NCI-H2171 (cell line): Measurements from ENCODE around the gene TGM1.
"Not testable (repeated sequence)": the region's sequence is repeated elsewhere in the genome, so short reads cannot be mapped to it uniquely, and the experiment has no call there.

Experiments
- DNase-seq: peaks from one replicate; lab custom pipeline; 2025; lab: John Stamatoyannopoulos, UW

Gene TGM1

DNA sequence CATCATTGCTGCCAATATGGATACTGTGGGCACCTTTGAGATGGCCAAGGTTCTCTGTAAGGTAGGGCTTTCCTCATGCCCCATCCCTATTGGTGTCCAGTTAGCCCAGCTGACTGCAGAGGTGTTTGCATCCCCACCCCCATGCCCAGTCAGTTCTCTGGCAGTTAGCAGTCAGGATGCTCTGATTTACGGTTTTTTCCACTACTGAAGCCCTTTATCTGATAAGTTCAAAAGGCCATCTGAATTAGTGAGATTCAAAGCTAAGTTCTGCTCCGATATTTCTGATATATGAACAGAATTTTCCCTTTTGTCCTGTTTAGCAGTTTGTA lies 29.5 kb downstream of the TGM1 start:
- DNase-seq: no peak

DNA sequence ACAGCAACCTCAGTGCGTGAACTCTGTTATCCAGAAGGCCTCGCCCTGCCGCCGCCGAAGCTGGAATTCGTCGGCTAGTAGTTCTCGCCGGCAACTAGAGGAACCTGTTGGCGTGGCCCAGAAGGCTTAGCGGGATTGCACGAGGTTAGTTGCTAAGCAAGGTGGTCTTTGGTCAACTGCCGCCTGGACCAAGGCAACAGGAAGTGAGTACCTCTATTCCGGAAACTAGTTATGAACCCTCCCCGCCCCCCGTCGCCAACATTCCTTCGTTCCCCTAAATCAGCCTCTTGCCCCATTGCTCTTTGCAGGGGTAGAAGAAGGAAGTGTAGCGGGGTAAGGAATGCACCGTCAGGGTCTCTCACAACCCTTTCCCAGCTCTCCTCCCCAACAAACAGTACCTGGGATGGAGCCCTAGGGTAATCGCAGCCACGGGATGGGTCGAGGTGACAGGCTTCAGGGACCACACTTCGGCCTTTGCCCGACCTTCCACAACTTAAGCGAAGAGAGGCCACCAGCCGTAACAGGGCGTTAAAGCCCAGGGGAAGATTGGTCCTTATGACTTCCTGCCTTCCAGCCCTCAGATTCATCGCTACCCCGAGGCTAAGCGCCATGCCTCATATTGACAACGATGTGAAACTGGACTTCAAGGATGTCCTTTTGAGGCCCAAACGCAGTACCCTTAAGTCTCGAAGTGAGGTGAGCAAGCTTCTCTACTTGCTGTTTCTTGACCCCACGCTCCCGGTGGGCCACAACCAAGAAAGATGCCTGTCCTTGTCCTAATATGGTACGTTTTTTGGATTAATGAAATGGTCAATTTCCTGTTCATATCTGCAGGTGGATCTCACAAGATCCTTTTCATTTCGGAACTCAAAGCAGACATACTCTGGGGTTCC lies 30.1 kb downstream of the TGM1 start, which contains the start of gene GMPR2:
Gene GMPR2 (plus strand): TSS at position 285 of the 893 bp plus-strand sequence. CDS start 325 bp downstream, at position 610.
- peak; percentile 83 for DNase-seq

DNA sequence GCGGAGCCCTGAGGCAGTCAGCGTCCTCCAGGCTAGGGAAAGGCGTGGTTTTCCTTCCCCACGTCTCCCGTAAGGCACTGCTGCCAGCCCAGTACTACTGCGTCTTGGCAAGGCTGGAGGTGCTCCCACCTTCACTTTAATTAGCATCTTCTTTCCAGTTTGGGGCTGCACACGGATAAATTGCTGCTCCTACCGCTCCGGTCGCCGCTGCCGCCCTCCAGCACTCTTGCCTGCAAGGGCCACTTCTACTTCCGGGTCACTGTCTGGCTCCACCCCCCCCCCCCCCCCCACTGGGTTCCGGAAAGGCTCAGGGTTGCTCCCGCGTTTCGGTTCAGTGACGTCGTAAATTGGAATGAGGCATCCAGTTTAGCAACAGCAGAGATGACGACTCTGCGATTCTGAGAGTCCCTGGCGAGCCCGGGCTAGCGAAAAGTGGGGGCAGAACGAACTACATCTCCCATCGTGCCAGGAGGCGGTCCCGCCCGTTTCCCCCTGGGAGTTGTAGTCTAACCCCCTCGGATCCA lies 30.8 kb downstream of the TGM1 start, which contains the start of gene NEDD8:
Gene NEDD8 (minus strand): TSS at position 247 of the 524 bp plus-strand sequence. CDS start 100 bp downstream, at position 147.
- peak; percentile 94 for DNase-seq

DNA sequence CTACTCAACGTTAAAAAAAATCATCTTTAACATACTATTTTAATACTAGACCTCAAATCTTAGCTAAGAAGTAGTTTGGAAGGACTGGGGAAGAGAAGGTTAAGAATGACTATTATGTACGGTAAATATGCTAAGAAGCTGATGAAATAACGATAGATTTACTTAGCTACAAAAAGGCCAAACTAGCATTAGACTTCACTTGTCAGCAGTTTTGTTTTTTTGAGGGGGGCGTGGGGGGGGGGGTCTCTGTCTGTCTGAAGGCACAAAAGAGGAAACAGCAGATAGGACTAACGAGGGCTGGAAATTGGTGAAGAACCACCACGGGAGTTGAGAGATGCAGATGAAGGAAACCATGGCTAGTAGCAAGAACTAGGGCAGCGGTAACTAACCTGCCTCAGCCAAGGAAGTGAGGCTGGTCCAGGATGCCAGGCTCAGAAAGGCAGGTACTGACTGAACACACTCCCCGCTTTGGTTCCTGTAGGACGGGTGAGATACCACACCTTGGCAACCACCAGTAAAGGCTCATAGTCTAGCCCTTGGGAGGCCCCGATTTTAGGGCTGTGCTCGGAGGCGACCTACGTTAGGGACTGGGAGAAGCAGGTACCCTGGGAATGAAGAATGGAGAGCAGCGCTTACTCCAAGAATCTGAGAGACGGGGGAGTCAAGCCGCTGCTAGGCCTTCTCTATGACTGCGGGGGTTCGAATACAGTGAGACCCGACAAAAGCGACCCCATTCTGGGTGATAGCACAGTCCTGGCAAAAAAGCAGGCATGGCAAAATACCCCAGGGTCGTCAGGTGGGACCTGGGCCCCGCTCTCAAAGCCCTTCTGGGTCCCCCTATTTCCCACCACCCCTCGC lies 31.5 kb downstream of the TGM1 start:
- DNase-seq: no peak

DNA sequence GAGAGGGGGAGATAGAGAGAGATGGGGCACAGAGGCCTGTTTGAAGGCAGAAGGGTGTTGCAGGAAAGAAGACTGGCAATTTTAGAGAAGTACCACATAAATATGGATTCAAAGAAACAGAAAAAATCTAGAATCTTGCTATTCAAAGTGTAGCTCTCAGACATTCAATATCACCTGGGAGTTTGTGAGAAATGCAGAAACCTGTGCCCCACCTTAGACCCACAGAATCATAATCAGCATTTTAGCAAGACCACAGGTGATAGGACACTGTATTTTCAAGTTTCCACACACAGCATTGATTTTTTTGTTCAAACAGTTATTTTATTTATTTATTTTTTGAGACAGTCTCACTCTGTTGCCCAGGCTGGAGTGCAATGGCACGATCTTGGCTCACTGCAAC lies 34.1 kb downstream of the TGM1 start:
- DNase-seq: no peak

DNA sequence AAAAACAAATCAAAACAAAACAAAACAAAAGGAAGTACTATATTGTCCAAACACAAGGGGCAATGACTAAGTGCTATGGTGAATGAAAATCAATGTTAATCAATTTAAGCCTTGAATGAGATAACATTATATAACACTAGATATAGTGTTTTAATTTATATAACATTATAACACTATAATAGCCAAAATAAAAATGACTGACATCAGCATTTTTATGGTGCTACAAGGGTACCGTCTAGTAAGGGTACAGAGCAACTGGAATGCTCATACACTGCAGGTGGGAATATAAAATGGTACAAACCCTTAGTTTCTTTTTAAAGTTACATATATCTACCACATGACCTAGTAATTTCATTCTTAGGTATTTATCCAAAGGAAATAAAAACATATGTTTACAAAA lies 36.5 kb downstream of the TGM1 start:
- no peak for DNase-seq

DNA sequence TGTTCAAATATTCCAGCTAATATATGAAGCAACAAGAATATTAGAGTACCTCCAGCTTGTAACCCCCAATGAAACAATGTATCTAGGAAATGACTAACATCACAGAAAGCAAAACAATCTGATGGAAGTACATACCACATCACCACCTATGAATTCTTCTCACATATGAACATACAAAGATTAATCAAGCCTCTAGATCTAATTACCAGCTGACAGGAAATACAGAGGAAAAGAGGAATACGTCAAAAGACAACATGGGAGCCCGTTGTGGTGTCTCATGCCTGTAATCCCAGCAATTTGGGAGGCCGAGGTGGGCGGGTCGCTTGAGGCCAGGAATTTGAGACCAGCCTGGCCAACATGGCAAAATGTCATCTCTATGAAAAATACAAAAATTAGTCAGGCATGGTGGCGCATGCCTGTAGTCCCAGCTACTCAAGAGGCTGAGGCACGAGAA lies 38.3 kb downstream of the TGM1 start:
- no peak for DNase-seq

DNA sequence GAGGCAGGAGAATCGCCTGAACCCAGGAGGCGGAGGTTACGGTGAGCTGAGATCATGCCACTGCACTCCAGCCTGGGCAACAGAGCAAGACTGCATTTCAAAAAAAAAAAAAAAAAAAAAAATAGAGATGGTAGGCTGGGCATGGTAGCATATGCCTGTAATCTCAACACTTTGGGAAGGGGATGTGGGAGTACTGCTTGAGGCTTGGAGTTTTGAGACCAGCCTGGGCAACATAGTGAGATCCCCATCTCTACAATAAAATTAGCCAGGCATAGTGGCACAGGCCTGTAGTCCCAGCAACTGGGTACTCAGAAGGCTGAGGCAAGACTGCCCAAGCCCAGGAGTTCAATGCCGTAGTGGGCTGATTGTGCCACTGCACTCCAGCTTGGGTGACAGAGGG lies 40.0 kb downstream of the TGM1 start:
- DNase-seq: not testable (repeated sequence)

DNA sequence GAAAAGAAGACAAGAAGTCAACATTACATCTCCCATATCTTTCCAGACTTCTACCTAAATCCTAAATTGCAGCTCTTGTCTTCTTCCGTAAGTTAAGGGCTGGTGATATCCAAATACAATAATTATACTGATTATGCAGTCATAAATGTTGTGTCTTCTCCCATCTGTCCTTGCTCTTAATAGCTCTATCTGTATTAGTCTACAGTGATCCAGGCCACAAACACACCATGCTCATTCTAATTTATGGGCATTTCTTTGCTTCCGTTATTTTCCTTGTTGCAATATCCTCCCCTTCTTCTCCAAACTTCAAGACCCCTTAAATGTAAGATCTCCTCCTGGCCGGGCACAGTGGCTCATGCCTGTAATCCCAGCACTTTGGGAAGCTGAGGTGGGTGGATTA lies 43.5 kb downstream of the TGM1 start:
- no peak for DNase-seq

DNA sequence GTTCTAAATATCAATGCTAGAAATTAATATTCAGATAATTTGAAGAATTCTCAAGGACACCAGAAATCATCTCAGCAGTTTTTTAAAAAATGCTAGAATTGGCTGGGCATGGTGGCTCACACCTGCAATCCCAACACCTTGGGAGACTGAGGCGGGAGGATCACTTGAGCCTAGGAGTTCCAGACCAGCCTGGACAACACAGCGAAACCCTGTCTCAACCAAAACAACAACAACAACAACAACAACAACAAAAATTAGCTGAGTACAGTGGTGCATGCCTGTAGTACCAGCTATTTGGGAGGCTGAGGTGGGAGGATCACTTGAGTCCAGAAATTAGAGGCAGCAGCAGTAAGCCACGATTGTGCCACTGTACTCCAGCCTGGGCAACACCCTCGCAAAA lies 43.9 kb downstream of the TGM1 start:
- DNase-seq: no peak

DNA sequence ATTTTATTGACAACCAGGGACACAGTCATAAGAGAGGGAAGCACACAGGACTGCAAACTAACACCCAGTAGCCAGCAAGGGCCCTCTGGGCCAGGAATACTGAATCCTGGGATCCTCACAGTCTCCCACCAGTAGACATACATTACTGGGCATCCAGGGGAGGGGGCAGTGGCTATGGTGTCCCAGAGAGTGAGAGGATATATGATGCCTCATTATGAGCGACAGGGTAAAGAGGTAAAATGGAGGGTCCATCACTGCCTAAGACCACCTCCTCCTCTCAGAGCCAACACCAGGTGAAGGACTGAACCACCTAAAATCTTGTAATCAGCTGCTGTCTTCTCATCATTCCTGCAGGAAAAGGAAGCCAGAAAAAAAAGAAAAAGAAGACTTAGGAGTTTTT lies 46.1 kb downstream of the TGM1 start:
- DNase-seq: not testable (repeated sequence)

DNA sequence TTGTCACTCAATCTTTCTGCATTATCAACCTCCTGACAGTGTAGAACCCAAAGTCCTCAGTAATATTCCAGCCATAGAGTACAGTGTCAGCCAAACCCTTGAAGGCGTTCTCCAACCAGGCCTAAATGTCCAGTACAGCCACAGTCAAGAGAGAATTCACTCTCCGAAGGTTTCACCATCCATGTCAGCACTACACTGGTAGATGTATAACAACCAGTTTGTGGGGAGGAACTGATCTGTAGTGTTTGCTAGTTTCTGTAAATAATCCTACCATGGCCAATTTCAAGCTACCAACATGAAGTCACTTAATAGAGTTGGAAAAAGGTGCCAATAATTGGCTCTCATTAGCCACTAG lies 46.7 kb downstream of the TGM1 start:
- DNase-seq: no peak

DNA sequence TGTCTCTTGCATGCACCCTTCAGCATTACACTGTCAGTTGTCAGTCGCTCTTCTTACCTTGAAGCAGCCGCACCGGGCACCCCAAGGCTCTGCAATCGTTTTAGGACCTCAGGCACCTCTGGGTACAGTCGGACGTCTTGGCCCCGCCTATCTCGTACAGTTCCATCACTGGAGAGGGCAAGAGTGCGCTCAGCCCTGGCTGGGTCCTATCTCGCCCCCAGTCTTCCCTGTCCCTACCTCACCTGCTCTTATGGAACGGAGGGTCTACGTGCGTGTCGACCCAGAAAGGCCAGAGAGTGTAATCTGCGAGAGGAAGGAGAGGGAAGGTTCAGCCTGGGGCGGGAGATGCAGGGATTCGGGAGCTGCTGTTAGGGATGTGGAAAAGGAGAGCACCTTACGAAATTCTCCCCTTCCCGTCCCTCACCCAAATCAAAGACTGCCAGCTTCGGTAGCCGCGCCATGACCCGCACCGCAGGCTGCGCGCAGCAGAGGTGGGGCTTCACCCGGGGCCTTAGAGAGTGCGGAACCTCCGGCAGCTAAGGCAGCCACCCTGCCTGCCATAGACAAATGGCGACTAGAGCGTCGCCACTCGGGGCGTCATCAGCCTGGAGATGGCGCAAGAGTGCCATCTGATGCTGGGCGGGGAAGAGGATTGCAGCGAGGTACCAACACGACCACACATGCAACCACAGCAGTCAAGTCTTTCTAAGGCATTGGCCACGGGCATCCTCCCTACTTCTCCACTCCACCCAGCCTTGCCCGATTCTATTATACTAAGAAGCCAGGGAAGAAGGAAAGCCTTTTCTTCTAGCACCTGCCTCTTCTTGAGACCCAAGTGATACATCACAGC lies 47.3 kb downstream of the TGM1 start, which contains the start of gene MDP1:
Gene MDP1 (minus strand): TSS at position 572 of the 850 bp plus-strand sequence. CDS start 111 bp downstream, at position 461.
- peak; percentile 89 for DNase-seq

DNA sequence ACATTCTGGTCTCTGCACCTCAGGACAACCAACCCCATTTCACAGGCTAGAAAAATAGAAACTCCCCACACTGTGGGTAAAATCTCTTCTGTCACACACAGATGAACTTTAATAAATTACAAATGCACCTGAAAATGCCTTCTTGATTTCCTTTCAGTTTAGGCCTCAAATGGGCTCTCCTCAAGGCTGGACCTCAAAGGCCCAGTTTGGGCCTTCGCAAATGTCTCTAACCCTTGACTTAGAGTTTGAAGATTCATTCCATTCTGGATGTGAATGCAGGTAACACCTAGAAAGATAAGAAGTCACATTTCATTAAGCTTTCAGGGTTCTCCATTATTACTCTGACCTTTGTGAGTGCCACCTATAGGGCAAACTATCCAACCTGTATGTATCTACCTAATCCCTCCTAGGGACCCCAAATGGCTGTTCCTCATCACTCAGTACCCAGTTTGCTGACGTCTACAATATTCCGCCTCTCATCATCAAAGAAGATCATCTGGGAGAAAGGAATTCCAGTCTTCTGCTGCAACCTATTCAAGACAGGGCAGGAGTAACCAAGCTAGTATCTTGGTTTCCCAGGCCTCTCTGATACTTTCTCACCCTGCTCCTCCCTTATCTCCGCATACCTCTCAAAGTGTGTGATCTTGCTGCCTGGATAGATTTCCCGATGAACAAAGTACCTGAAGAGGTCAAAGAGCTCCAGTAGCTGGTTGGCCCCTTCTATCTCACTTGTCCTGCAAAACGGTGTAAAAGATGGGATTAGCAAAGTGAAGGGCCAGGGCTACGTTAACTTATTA lies 48.9 kb downstream of the TGM1 start:
- DNase-seq: no peak

DNA sequence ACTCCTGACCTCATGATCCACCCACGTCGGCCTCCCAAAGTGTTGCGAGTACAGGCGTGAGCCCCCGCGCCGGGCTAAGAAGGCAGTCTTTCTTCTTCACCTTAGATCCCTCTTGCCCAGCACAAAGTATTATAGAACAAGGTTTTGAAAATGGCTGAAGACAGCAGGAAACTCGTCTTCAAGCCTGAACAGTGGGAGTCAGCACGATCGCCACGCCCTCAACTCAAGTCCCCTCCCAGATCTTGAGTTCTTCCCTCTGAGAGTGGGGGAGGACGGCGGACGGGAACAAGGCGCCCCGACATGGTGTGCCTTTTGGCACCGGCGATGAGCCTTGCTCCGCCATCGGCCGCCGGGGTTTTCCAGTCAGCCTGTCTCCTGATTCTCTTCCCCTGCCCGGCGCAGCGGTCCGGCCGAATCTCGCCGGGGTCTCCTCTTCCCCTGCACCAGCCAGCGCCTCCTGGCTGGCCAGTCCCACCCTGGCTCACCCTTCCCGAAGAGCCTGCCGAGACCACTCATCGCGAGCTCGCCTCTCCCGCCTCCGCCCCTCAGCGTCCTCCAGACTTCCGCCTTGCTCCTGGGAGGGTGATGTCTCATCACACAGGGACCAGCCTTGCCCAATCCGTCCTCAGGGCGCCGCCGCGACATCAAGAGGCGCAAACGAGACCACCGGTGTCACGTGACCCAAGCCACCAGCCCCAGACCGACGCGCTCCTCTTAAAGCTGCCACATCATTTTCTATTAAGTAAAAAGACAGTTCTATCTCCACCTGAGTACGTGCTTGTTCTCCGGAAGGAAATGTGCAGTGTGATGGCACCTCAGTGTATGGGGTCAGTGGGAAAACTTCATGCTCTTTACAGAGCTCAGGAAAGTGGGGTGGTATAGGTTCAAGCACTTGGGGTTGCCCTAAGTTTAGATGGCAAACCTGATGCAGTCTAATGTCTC lies 49.8 kb downstream of the TGM1 start, which contains the start of gene CHMP4A:
Gene CHMP4A (minus strand): TSS at position 565 of the 942 bp plus-strand sequence. CDS start 49 bp downstream, at position 516.
- peak; percentile 99 for DNase-seq

DNA sequence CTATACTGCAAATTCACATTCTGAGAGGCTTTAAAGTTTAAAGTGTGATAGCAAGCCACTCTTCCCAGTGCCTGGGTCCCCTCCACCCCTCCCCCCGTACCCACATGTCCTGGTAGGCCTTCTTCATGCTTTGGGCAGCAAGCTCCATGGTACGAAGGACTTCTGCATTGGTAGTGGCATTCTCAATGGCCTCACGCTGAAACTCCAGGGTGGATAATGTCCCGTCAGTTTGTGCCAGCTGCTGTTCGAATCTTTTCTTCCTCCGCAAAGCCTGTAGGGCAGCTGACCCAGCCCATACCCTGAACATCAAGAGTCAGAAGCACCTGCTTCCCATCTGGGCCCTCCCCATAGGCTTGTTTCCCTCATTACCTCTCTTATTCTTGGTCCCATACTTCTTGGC lies 51.7 kb downstream of the TGM1 start:
- DNase-seq: no peak

DNA sequence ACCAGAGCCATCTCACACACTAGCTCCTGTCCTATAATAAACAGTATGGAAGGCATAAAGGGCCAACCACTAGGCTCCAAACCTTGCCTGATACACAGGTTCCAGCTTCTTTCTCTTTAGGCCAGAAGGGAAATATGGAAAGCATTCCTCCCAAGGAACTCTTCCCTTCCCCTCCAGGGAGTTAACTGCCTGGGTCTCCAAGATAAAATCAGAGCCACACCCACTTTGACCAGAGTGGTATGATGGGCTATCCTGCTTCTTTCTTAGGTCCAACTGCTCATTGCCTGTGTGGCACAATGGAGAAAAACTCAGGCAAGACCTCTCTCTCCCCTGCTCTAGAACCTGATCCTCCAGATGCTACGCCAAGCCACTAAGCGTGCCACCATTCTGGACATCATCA lies 55.4 kb downstream of the TGM1 start:
- DNase-seq: no peak

DNA sequence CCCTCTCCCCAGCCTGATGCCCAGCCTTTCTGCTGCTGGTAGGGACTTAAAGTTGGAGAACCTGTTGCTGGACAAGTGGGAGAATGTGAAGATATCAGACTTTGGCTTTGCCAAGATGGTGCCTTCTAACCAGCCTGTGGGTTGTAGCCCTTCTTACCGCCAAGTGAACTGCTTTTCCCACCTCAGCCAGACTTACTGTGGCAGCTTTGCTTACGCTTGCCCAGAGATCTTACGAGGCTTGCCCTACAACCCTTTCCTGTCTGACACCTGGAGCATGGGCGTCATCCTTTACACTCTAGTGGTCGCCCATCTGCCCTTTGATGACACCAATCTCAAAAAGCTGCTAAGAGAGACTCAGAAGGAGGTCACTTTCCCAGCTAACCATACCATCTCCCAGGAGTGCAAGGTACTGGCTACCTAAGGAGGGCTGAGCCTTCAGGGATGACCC lies 55.8 kb downstream of the TGM1 start:
- no peak for DNase-seq
